GM21576 (cell line): ENCODE data around the gene CCDC154.

Source experiments
- ATAC-seq: cut with Tn5 transposase; IDR thresholded peaks from one replicate; pipeline ENCODE4 v1.9.1; 2021; ENCODE audit warnings: mild to moderate bottlenecking, moderate library complexity; ENCODE audit not compliant: unreplicated experiment

The CCDC154 gene

DNA sequence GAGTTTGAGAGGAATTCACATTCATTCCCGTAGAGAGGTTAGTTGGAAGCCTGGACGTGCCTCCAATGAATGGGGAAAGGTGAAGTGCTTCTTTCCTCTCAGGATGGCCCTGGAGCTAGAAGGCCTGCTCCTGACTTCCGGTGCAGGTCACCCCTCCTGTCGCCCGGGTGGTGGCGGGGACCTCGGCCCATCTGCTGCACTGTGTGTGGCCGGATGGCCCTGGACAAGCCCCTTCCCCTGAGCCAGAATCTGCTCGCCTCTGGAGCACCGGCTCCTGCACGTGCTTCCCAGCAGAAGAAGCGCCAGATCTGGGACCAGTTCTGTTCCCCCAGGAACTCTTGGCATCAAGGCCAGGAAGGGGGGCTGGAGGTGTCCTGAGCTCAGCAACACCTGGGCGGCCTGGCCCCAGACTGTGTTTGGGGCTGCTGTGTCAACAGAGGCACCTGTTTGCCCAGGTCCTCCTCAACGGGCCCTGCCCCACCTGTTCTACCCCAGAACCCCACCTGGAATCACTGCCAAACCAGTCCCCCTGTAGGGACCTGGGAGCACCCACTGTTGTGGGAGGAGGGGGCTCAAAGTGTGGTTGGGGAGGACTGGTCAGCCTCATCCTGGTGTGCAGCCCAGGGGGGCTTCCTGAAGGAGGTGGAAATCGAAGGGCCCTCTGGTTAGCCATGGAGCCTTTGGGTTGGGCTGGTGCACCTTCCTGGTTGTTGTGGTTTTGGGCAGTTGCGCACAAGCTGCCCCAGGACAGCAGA is 18.6 kb downstream of the CCDC154 start:
- ATAC-seq = no peak

DNA sequence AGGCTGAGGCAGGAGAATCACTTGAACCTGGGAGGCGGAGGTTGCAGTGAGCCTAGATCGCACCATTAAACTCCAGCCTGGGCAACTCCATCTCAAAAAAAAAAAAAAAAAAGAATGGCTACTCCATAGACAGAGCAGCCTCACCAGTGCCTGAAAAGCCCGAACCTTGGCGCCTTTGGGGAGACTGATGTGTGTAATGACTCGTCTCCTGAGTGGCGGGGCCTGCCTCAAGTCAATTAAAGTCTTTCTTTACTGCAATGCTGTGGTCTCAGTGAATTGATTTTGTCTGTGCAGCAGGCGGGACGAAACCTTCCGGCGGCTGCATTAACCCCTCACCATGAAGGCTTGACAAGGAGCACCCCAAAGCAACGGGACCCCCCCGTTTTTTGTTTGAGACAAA is 20.3 kb downstream of the CCDC154 start:
- no peak for ATAC-seq

DNA sequence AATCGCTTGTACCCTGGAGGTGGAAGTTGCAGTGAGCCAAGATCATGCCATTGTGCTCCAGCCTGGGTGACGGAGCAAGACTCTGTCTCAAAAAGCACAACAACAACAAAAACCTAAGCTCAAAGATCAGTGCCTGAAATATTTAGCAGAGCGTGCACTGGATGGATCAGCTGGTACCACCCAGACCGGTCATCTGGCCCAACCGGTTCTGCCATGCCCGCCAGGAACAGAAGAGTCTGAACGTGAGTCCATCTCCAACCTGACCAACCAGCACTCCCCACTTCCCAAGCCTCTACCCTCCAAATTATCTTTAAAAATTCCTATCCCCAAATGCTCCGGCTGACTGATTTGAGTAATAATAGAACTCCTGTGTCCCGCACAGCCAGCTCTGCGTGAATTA is 22.3 kb downstream of the CCDC154 start:
- no peak for ATAC-seq

DNA sequence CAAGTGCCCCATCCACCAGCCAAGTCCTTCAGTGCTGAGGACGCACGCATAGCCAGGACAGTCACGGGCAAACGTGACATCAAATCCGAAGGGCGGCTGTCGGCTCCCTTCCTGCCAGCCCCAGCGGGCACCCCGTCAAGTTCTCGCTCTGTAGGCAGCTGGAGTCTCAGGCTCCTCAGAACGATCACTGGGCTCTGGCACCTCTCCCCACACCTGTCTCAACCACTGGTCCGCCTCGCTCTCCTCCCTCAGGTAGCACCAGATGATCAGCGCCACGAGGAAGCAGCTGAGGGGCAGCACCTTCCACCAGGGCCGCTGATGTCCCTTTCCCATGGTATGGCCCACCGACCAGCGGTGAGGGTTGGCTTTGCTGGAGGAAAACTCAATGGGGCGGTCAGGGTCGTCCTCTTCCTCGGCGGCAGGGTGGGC is 24.2 kb downstream of the CCDC154 start:
- ATAC-seq = peak; percentile 6

DNA sequence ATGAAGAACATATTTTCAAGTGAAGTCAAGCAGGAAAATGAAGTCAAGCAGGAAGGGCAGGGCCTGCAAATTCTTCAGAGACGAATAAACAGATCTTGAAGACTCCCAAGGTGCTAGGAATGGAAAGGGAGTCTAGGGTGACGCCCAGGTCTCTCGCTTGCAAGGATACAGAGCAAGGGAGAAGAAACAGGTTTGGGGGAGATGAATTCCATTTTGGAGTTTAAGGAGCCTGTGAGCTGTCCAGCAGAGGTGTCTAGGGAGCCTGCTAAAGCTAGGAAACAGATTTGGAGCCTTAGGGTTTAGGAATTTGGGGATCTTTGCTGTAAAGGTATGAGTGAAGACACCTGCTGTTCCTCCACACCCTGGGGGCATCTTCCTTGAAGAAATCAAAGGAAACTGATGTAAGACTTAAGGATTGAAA is 27.8 kb downstream of the CCDC154 start:
- ATAC-seq = no peak

DNA sequence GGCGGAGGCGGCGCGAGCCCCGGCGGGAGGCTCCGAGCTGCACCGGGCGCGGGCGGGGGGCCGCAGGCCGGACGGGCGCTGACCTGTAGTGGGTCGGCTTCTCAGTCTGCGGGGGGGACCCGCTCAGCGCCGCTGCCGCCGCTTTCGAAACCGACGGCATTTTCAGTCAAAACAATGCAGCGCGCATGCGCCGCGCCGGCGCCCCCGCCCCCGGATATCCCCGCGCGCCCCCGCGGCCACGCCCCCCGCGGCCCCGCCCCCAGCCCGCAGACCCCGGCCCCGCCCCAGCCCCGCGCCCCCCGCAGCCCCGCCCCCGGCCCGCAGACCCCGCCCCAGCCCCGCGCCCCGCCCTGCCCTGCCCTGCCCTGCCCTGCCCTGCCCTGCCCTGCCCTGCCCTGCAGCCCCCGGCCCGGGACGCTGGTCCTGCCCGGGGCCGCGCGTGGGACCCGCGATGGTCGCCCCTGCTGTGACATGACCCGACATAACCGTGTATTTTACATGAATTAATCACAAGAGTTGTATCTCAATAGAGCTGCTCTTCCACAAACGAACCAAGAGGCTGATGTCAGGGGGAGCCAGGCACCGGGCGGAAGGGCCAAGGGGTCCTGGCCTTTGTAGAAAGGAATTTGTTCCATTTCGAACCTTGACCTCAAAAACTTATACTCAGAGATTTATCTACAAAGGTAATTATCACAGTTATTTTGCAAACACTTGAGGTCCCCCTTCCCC is 29.7 kb downstream of the CCDC154 start, which contains the start of gene UNKL:
Gene UNKL, minus strand, starts transcription at position 173 of the 729 bp plus-strand sequence. Its CDS starts 13 bp downstream, at position 160.
- ATAC-seq = peak; percentile 54

DNA sequence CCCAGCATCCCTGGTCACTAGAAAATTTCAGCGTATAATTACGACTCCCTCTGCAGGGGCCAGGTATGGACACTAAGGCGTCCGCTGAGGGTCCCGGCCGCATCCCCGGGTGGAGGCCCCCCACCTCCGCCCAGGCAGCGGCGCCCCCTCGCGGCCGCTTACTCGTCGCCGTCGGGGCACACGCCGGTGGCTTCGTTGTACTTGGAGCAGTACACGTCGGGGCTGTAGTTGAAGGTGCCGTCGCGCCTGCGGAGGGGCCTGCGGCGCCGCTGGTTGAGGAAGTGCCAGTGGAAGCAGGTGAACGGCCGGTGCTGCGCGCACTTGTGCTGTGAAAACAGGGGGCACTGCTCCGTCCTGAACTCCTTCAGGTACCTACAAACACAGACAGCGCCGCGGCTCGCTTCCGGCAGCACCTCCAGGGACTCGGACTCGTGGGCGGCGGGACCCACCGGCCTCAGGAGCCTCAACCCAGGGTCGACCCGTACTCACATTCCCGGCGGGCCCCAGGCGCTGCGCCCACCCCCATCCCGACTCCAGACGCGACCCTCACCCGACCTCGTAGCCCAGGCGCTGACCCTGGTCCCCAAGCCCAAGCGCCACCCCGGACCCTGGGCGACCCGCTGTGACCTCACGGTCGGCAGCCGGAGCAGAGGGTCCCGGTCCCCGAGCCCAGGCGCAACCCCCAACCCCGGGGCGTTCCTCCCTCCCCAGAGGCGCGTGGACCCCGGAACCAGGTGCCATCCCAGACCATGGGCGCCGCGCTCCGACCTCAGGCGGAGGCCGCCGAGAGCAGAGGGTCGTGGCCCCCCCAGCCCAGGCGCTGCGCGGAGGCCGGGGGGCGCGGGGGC is 30.4 kb downstream of the CCDC154 start:
- ATAC-seq = peak; percentile 36

DNA sequence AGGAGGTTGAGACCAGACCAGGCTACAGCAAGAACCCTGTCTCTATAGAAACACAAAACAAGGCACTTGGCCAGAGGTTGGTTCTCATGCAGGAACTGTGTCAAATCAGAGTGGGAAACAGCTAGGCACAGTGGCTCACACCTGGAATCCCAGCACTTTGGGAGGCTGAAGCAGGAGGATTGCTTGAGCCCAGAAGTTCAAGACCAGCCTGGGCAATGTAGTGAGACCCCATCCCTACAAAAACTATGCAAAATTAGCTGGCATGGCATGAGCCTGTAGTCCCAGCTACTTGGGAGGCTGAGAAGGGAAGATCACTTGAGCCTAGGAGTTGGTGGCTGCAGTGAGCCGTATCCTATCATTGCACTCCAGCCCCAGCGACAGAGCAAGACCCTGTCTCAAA is 31.5 kb downstream of the CCDC154 start:
- ATAC-seq = no peak

DNA sequence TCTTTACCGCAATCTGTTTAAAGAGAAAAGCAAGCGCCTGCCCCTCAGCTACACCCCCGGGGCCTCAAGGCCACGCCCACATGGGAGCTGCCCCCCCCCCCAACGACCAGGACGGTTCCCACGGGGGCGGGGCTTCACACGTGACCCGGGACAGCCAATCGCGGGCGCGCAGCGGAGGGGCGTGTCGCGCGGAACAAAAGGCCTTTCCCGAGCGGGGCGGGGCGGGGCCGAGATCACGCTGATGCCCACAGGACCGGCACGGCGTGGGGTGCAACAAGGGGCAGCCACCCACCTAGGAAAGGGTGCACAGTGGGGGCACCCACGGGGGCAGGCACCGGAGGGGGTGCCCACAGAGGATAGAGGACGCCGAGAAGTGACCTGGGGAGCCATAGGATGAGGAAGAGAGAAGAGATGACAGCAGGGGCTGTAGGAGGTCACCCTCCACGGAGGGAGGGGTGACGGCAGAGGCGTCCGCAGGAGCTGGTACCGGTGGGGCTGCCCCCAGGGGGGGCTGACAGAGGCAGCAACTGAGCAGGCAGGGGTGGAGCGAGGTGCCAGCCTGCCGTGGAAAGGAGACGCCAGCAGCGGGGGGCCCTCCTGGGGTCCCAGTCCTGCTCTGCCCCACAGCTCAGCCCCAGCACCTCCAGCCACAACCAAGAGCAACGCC is 36.1 kb downstream of the CCDC154 start:
- no peak for ATAC-seq

DNA sequence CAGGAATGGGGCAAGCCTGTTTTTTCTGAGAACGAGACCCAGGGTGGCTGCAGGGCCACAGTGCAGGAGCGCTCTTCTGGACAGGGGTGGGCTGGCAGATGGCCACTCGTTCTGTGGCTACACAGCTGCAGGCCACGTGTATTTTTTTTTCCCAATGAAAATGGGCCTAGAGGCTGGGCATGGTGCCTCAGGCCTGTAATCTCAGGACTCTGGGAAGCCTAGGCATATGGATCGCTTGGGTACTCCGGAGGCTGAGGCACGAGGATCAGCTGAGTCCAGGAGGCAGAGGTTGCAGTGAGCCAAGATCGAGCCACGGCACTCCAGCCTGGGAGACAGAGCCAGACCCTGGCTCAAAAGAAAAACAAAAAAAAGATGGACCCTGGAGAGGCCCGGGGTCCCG is 36.6 kb downstream of the CCDC154 start:
- ATAC-seq = no peak

DNA sequence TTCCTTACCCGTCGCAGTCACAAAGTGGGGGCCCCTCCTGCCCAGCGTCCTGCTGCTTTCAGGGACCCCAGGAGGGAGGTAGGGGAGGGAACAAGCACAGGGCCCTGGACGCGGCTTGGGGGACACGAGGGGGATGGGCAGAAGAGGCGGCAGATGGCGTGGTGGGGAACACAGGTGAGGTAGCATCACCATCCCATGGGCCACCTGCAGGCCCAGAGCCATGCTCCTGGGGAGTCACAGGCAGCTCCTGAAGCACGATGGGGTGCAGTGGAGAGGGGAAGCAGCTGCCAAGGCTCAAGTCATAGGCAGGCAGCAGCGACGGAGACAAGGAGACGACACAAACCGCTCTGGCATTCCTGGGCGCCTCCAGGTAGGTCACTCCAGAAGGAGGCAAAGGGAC is 40.6 kb downstream of the CCDC154 start:
- no peak for ATAC-seq

DNA sequence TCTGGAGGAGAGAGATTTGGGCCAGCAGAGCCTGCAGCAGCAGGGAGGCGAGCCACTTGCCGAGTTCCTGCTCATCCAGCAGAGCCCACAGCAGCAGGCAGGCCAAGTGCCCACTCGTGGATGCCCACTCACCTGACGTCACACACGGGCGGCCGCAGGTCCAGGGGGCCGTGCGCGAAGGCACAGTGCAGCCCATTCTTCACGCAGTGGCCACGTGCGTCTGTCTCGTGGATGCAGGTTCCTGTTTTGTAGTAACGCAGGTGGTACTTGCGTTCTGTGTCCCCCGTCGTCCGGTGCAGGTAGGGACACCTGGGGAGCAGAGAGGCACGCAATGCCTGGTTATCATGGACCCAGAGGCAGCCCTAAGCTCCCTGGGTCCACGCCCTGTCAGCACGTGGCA is 41.3 kb downstream of the CCDC154 start:
- ATAC-seq = no peak

DNA sequence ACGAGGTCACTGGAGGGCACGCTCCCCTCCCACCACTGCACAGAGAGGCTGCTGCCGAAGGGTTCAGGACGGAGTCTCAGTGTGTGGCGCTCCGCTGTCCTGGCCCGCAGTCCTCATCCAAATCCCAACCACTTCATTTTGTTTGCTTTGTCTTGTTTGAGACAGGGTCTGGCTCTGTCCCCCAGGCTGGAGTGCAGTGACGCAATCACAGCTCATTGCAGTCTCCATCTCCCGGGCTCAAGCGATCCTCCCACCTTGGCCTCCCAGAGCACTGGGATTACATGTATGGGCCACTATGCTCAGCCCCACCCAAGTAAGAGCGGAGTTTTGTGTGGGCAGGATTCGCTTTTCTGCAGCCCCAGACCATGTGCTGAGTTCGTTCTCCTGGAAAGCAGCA is 42.6 kb downstream of the CCDC154 start:
- ATAC-seq = no peak

DNA sequence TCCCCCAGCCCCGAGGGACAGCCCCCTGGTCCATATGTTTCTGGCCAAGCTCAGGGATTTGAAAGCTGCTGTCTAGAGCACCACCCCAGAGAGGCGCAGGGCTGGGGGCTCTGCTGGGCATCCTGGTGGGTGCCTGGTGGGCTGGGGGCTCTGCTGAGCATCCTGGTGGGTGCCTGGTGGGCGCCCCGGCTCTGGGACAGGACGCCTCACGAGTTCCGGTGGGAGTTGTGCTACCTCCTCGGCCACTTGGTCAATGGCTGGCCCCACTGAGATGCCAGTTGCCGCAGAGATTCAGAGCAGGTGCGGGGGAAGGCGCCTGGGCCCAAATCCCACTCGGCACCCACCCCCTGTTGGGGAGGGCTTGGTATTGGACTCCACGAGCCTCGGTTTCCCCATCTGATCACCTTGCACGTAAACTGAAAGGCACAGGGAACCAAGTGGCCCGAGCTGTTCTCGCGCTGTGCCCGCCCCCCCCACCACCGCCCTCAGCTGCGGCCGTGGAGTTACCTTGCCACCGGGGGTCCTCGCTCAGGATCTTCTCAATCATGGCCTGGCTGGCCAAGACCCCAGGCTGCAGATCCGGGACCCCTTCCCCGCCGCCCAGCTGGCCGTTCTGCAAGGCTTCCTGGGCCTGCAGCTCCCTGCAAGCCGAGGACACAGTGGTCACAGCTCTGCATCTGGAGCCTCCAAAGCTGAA is 43.1 kb downstream of the CCDC154 start:
- ATAC-seq = no peak

DNA sequence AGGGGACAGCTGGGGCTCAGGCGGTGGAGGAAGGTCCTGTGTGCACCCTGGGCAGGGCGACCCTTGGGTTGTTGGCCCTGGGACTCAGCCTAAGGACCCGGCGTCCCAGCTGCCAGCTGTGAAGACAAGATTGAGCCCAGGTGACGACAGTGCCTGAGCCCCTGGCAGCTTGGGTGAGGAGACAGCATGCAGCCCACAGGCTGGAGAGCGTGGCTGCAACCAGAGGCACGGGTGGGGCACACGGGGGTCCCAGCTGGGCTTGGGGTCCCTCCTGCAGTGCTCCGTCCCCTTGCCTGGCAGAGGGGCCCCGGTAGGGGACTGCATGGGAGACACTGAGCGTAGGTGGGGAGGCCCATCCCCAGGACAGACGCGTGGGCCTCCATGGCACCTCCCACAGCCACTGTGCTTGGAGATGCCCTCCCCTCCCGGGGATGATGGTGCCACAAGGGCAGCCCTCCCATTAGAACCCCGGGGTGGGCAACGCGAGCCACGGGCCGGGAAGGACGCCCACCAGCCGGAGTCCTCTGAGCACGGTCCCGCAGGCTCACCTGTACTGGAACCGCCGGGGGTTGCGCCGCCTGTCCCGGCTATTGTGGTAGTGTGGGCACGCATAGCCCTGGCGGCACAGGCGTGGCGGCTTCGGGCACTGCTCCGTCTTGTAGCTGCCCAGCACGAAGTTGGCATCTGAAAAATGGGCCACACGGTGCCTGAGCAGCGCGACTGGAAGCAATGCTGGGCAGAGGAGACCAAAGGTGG is 45.4 kb downstream of the CCDC154 start:
- no peak for ATAC-seq

DNA sequence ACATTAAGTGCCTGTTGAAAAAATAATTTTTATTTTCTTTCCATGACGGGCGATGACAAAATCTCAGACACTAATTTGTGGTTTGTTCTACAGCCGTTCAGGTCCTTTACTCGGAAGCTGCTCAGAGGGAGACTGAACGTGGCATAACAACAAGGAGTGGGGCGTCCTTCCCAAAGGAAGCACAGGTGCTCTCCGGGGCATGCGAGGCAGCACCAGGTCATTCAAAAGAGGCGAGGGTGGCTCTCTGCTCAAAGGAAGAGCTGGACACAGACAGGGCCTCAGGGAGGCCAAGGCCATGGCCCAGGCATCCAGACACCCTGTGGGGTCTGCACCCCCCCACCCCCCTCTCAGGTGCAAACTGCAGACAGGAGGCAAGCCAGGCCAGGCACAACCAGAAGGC is 46.0 kb downstream of the CCDC154 start:
- ATAC-seq = no peak

DNA sequence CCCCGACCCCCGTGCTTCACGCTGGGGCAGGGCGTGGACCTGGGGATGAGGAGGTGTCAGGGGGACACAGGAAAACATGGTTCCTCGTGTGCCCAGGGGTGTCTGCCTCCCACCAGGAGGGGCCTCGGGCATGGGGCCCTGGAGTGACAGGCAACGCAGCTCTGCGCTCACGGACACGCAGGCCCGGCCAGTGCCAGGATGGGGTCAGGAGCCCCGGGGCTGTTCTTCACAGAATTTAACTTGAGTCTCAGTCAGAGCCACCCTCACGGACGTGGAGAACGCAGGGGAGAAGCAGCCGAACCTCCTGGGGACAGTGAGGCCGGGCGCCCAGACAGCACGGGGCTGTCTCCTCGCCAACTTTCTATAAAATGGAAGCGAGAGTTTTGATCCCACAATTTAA is 46.6 kb downstream of the CCDC154 start:
- ATAC-seq = no peak

DNA sequence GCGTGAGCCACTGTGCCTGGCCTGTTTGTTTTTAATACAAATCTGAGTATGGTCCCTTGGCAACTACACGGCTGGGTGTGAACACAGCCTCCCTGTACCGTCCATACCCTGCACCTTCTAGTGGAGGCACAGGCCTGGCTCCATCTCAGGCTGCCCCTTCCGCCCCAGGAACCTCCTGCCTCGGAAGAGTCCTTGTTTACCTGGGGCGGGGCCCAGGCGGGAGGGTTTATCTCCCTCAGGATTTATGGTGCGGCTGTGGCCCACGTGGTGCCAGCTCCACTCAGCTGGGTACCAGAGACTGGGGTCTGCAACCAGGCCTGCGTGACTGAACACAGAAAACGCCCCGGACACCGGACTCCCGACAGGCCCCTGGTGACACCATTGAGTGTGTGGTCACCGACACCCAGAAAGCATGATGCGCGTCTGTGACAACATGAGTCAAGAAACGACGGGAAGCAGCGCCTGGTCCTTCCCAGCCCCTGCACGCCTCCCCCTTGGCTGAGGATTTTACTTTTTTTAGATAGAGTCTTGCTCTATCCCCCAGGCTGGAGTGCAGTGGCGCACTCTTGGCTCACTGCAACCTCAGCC is 48.8 kb downstream of the CCDC154 start:
- no peak for ATAC-seq

DNA sequence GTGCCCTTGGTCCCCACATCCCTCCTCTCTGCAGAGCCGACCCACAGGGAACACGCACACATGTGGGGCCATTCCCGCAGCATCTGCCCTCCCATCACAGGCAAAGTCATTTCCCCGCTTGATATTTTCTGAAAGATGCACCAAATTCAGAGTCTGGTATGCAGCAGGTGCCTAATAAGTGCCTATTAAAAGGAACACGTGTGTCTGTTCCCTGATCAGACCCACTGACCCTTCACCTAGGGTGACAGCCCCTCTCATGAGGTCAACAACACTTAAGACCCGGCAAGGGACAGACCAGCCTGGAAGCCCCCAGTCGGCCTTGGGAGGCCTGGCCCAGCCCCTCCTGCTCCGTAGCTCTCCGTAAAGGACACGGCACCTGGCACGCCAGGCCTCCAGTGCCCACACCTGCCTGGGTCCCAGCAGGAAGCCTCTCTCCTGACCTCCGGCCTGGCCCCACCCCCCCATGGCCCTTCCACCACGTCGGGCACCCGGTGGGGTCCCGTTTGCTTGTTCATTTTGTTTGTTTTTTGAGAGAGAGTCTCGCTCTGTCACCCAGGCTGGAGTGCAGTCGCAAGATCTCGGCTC is 49.9 kb downstream of the CCDC154 start:
- ATAC-seq = no peak
